ENCODE data around the gene CNKSR1. TPM values are rescaled to one million over a fixed set of nuclear protein-coding genes. Genes with fewer than 3 reads are reported as not detected.
A peak's percentile ranks its signal among the peaks of the same experiment; 100 is the strongest.
"Not testable (repeated sequence)": the region's sequence is repeated elsewhere in the genome, so short reads cannot be mapped to it uniquely, and the experiment has no call there.

The CNKSR1 gene
- polyA plus RNA-seq, 4 donors, result 9.4 to 24.4 (median 15.5) TPM

GRCh38 chr1:26224606-26225005 lies 47.3 kb downstream of the CNKSR1 start:
- DNase-seq (ENCODE audit: low read depth in 4 of 4, low spot score in 2 of 4), result no peak

GRCh38 chr1:26225033-26225831 lies 47.9 kb downstream of the CNKSR1 start:
- DNase-seq (ENCODE audit: low read depth in 4 of 4, low spot score in 2 of 4), result peak in 3 of 4 donors; percentile 22 to 61 (median 56)

- not testable (repeated sequence) for DNase-seq (ENCODE audit: low read depth in 4 of 4, low spot score in 2 of 4)
Observed at GRCh38 chr1:26230682-26231081, 53.4 kb downstream of the CNKSR1 start.

GRCh38 chr1:26233903-26234643 lies 56.8 kb downstream of the CNKSR1 start, which contains the start of gene CEP85:
Gene CEP85, plus strand, starts transcription at chr1:26234200. Its CDS starts 5,584 bp downstream, at chr1:26239784.
- peak; percentile 87 to 95 (median 94) for DNase-seq (ENCODE audit: low read depth in 4 of 4, low spot score in 2 of 4)

- DNase-seq (ENCODE audit: low read depth in 4 of 4, low spot score in 2 of 4), result no peak
Observed at GRCh38 chr1:26234644-26235370, 57.5 kb downstream of the CNKSR1 start.

- no peak for DNase-seq (ENCODE audit: low read depth in 4 of 4, low spot score in 2 of 4)
Observed at GRCh38 chr1:26237230-26237966, 60.1 kb downstream of the CNKSR1 start.

Other genes with a start within 250 kb of the CNKSR1 start
- gene PAFAH2, start 179.4 kb upstream of the CNKSR1 start, polyA plus RNA-seq (ENCODE audit: insufficient read length in 4 of 4), result 10 to 100 TPM; 14.1 to 23.4 (median 18.7) TPM
- gene EXTL1, start 155.7 kb upstream of the CNKSR1 start, polyA plus RNA-seq (ENCODE audit: insufficient read length in 4 of 4), result 1 to 10 TPM; 1.3 to 2.4 (median 1.7) TPM
- 1 to 10 TPM; 3.1 to 5.8 (median 4.2) TPM for gene SLC30A2, start 131.4 kb upstream of the CNKSR1 start, polyA plus RNA-seq (ENCODE audit: insufficient read length in 4 of 4)
- gene TRIM63, start 109.9 kb upstream of the CNKSR1 start, polyA plus RNA-seq (ENCODE audit: insufficient read length in 4 of 4), result under 1 TPM; 0.62 to 0.87 (median 0.75) TPM
- gene PDIK1L, start 65.7 kb upstream of the CNKSR1 start, polyA plus RNA-seq (ENCODE audit: insufficient read length in 4 of 4), result 10 to 100 TPM; 17.3 to 20.6 (median 19.5) TPM
- gene FAM110D, start 18.4 kb upstream of the CNKSR1 start, polyA plus RNA-seq (ENCODE audit: insufficient read length in 4 of 4), result 1 to 10 TPM; 1.0 to 2.2 (median 1.3) TPM
- gene C1orf232, start 8.5 kb upstream of the CNKSR1 start, polyA plus RNA-seq (ENCODE audit: insufficient read length in 4 of 4), result under 1 TPM in 3 of 4 donors, not detected in 1; 0.22 to 0.40 (median 0.23) TPM
- gene ZNF593, start 7.6 kb upstream of the CNKSR1 start, polyA plus RNA-seq (ENCODE audit: insufficient read length in 4 of 4), result 10 to 100 TPM; 14.3 to 27.1 (median 19.5) TPM
- gene ZNF593OS, start 5.7 kb upstream of the CNKSR1 start, polyA plus RNA-seq (ENCODE audit: insufficient read length in 4 of 4), result 1 to 10 TPM in 1 of 4 donors, under 1 TPM in 3; 0.41 to 1.4 (median 0.71) TPM
- gene CATSPER4, start 13.1 kb downstream of the CNKSR1 start, polyA plus RNA-seq (ENCODE audit: insufficient read length in 4 of 4), result under 1 TPM in 3 of 4 donors, not detected in 1; 0.13 to 0.17 (median 0.16) TPM
- gene CEP85, start 56.7 kb downstream of the CNKSR1 start, polyA plus RNA-seq (ENCODE audit: insufficient read length in 4 of 4), result 10 to 100 TPM; 11.7 to 23.1 (median 19.2) TPM
- gene SH3BGRL3, start 102.6 kb downstream of the CNKSR1 start, polyA plus RNA-seq (ENCODE audit: insufficient read length in 4 of 4), result 100 to 1,000 TPM in 2 of 4 donors, 10 to 100 TPM in 2; 85.5 to 114 (median 100) TPM
- gene UBXN11, start 129.1 kb downstream of the CNKSR1 start, polyA plus RNA-seq (ENCODE audit: insufficient read length in 4 of 4), result 10 to 100 TPM; 30.4 to 58.2 (median 44.6) TPM
- gene CD52, start 140.5 kb downstream of the CNKSR1 start, polyA plus RNA-seq (ENCODE audit: insufficient read length in 4 of 4), result 1 to 10 TPM; 1.7 to 9.6 (median 5.3) TPM
- 1 to 10 TPM in 1 of 4 donors, under 1 TPM in 3; 0.44 to 1.1 (median 0.79) TPM for gene CRYBG2, start 176.6 kb downstream of the CNKSR1 start, polyA plus RNA-seq (ENCODE audit: insufficient read length in 4 of 4)
- gene ZNF683, start 195.3 kb downstream of the CNKSR1 start, polyA plus RNA-seq (ENCODE audit: insufficient read length in 4 of 4), result under 1 TPM in 1 of 4 donors, not detected in 3; 0.14 TPM
- gene LIN28A, start 233.3 kb downstream of the CNKSR1 start, polyA plus RNA-seq (ENCODE audit: insufficient read length in 4 of 4), result under 1 TPM; 0.04 to 0.14 (median 0.08) TPM